GM12891 (cell line): Measurements from ENCODE around the gene CTNNA1.

Experiments used
- POLR2A ChIP-seq: IDR thresholded peaks from 2 replicates; pipeline ENCODE4 v1.6.1; 2011; ENCODE audit warnings: low read depth, low read length, control low read depth
- TAF1 ChIP-seq: IDR thresholded peaks from 2 replicates; pipeline ENCODE4 v1.6.1; 2011; ENCODE audit warnings: low read depth, low read length, control low read depth

- TF ChIP-seq POLR2A (no peak), TAF1 (no peak)
Observed at GRCh38 chr5:138954257-138955012, 201.2 kb downstream of the CTNNA1 start.
